Psoas muscle (tissue), 8 donors: Measurements from ENCODE around the gene GAREM2. TPM values are rescaled to one million over a fixed set of nuclear protein-coding genes. Genes with fewer than 3 reads are reported as not detected.

Experiments
- ATAC-seq, 4 donors: fragments of 200-7000 bp; cut with Tn5 transposase; one replicate each; pipeline ENCODE4 v1.9.1; 2020; ENCODE audit warnings: moderate library complexity in 3 of 4, mild to moderate bottlenecking in 2 of 4
- DNase-seq, 2 donors: peaks; one replicate each; pipeline ENCODE4 v3.0.0-alpha.2; 2020
- H3K27ac ChIP-seq: fragments of 200-600 bp; one replicate; pipeline ENCODE4 v1.8.0; 2022
- H3K27me3 ChIP-seq, 3 donors: fragments of 200-600 bp in 1 of 3; one replicate each; pipeline versions ENCODE4 v1.6.1 to v1.8.0; 2013 to 2022; ENCODE audit warnings: low read length in 2 of 3, mild to moderate bottlenecking in 2 of 3, moderate library complexity in 1 of 3; ENCODE audit not compliant: insufficient read depth in 3 of 3
- H3K36me3 ChIP-seq, 2 donors: fragments of 200-600 bp in 1 of 2; one replicate each; pipeline versions ENCODE4 v1.6.1 to v1.8.0; 2013 to 2022; ENCODE audit warnings: low read depth in 1 of 2, mild to moderate bottlenecking in 1 of 2, moderate library complexity in 1 of 2; ENCODE audit not compliant: insufficient read depth in 1 of 2
- H3K4me1 ChIP-seq: fragments of 200-600 bp; one replicate; pipeline ENCODE4 v1.8.0; 2022
- H3K4me3 ChIP-seq: fragments of 200-600 bp; one replicate; pipeline ENCODE4 v1.8.0; 2022; ENCODE audit warnings: mild to moderate bottlenecking
- H3K9me3 ChIP-seq: fragments of 200-600 bp; one replicate; pipeline ENCODE4 v1.8.0; 2022
- WGBS, 3 donors: extraction: QIAGEN DNeasy Blood & Tissue Kit; methylation state at CpG; one replicate each; pipeline versions ENCODE4 v1.1.6 to v1.1.7; 2013; 5-methylcytosine and 5-hydroxymethylcytosine counted together
- intact Hi-C, 2 donors: fragments of 100-400 bp; cut with DNase I; formaldehyde crosslinking; loops; one replicate each; pipeline versions ENCODE4 v1.11.0 to v1.14.2; 2022
- polyA plus RNA-seq, 3 donors: library from polyadenylated mRNA; stranded (reverse); fragments of 200-250 nt; gene quantifications; one replicate each; pipeline ENCODE4 v1.2.3, GENCODE V29; 2013
- total RNA-seq, 4 donors: library from RNA; stranded (reverse); fragmentation: NEBNext Ultra II Directional in 2 of 4; extraction: Animal tissue kit (Norgen Biotek cat#: 25700) in 2 of 4; gene quantifications; one replicate each; pipeline versions ENCODE4 v1.2.1 to v1.2.4, GENCODE V29; 2021 to 2023
- TF ChIP-seq, protein P1 (sequence below): fragments of 200-600 bp; IDR thresholded peaks from one replicate; pipeline ENCODE4 v1.8.0; 2022; ENCODE audit warnings: antibody characterized with exemption
- donor health status: healthy with polysubstance abuse.
- donor health status: DM: no; HTN: no; CAD: no; lungs with moderate emphysema.
- donor health status: Bipolar disorder and iron deficiency.
- donor health status: healthy.
- donor health status: DM: yes; HTN: yes; CAD: no.
- donor health status: DM: no; HTN: no; CAD: no.
- donor health status: DM: no; HTN: no; CAD: no.
- donor health status: DM: yes; HTN: yes; CAD: no.

GAREM2 gene
- total and polyA plus RNA-seq, 7 donors, result 0.39 to 5.5 (median 1.4) TPM

DNA sequence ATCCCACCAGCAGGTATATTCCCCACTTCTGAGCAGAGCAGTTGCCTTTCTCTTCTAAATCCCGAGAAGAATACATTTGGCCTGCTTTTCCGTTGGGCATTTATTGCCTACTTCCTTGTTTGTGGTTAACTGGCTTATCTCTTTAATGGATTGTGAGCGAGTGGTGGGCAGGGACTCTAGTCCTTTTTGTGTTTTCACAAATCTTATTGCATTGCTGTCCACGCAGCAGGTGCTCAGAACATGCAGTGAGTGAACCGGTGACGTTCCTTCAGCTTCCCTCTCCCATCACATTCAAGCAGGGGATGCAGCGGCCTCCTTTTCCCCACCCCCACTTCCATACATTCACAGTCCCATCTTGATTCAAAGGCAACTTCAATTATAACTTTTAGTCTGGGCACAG is 28.9 kb upstream of the GAREM2 start:
- intact Hi-C loops, result loop anchor here (2.0 kb wide), 2 partner anchors 151 to 193 kb away; no protein-coding TSS in a partner anchor
- TF ChIP-seq, protein P1, sequence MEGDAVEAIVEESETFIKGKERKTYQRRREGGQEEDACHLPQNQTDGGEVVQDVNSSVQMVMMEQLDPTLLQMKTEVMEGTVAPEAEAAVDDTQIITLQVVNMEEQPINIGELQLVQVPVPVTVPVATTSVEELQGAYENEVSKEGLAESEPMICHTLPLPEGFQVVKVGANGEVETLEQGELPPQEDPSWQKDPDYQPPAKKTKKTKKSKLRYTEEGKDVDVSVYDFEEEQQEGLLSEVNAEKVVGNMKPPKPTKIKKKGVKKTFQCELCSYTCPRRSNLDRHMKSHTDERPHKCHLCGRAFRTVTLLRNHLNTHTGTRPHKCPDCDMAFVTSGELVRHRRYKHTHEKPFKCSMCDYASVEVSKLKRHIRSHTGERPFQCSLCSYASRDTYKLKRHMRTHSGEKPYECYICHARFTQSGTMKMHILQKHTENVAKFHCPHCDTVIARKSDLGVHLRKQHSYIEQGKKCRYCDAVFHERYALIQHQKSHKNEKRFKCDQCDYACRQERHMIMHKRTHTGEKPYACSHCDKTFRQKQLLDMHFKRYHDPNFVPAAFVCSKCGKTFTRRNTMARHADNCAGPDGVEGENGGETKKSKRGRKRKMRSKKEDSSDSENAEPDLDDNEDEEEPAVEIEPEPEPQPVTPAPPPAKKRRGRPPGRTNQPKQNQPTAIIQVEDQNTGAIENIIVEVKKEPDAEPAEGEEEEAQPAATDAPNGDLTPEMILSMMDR, result no peak
- WGBS, 3 donors, result 63 to 81% (median 69%) methylated on average over 7 of the region's 7 CpGs
- Histone ChIP-seq H3K27ac (no peak overlapping the region), H3K4me1 (no peaks in the 10 kb centered on the region), H3K4me3 (no peak overlapping the region), H3K36me3 (no peaks in the 10 kb centered on the region), H3K9me3 (no peaks in the 10 kb centered on the region), H3K27me3 (no peaks in the 10 kb centered on the region)
- no peak for ATAC-seq
- no peak for DNase-seq

DNA sequence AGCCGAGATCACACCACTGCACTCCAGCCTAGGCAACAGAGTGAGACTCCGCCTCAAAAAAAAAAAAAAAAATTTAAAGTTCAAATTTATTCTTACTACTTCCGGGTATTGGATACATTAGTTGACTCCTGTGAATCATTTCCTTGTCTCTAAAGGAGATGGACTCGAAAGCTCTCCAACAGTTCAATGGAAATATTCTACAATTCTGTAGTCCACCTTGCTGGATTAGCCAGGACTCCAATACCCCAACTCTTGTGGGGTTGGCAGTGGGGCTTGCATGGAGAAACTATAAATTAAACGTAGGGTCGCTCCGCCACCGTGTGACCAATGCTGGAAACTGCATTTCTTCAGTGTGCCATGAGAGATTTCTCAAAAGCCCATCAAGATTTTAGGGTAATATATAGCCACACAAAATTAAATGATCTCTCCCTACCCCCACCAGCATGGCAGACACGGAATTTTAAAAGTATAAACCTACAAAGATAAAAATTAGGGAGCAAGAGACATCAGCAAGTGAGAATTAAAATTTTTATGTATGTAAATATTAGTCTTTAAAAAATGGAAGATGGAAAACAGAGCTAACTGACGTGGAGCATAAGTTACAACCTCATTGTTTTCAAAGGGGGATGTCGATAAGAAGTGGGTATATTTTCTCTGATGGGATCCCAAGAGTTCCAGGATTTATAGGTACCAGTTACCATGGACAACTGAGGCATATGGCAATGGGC is 27.8 kb upstream of the GAREM2 start:
- peak; percentile 59 to 66 for DNase-seq
- Histone ChIP-seq H3K9me3 (no peaks in the 10 kb centered on the region), H3K27me3 (no peaks in the 10 kb centered on the region), H3K27ac (no peak overlapping the region), H3K4me3 (no peak overlapping the region), H3K36me3 (no peaks in the 10 kb centered on the region), H3K4me1 (no peaks in the 10 kb centered on the region)
- intact Hi-C loops, result loop anchor here (1.0 to 5.0 kb wide), 5 partner anchors 58 to 293 kb away; no protein-coding TSS in a partner anchor
- peak; percentile 78 to 83 (median 82) for ATAC-seq
- TF ChIP-seq, protein P1, result peak; percentile 88
- WGBS, 3 donors, result 25 to 29% (median 26%) methylated on average over 11 of the region's 11 CpGs

DNA sequence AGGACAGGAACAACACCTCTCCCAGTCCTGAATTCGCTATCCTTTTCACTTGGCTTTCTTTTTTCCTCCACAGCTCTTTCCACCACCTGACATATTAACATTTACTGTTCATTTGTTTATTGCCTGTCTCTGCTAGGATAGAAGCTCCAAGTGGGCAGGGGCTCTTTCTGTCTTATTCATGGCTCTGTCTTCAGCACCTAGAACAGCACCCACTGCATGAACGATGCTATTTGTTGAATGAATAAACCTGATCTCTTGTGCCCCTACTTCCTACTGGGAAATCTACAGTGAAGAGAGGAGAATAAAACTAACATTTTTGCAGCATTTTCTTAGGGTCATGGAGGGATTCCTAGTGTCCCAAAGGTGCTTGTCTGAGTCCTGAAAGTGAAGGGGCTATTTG is 24.4 kb upstream of the GAREM2 start:
- DNase-seq, result no peak
- intact Hi-C loops, result loop anchor here in 1 of 2 donors (5.0 kb wide), 1 partner anchor 61 kb away; no protein-coding TSS in a partner anchor
- H3K27ac ChIP-seq, result no peak overlapping the region
- WGBS, 3 donors, result 35 to 44% (median 40%) methylated on average over 2 of the region's 2 CpGs
- H3K4me3 ChIP-seq, result no peak overlapping the region
- H3K36me3 ChIP-seq, result no peaks in the 10 kb centered on the region
- TF ChIP-seq, protein P1, result no peak
- H3K4me1 ChIP-seq, result no peaks in the 10 kb centered on the region
- no peak for ATAC-seq
- H3K27me3 ChIP-seq, result no peaks in the 10 kb centered on the region
- H3K9me3 ChIP-seq, result no peaks in the 10 kb centered on the region

DNA sequence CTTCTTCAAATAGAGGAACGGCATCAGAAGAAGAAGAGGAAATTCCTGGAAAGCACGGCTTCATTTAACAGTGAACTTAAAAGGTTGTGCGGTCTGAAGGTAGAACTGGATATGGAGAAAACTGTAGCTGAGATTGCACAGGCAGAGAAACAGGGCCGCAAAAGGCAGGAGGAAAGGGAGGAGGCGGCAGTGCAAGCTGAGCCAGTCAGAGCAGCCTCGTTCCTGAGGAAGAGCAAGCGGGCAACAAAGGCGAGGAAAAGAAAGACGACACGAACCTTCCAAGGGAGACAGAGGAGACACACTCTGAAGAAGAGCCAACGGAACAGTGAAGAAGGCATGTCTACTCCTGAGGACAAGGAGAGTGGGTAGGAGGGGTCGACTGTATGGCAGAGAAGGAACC is 22.6 kb upstream of the GAREM2 start:
- no peak for ATAC-seq
- 83 to 85% (median 84%) methylated on average over 12 of the region's 12 CpGs for WGBS, 3 donors
- H3K9me3 ChIP-seq, result peaks cover 8% of the 10 kb centered on the region

More for the DNA sequence above, 22.6 kb upstream of the GAREM2 start:
- TF ChIP-seq, protein P1, result no peak
- Histone ChIP-seq H3K4me3 (no peak overlapping the region), H3K4me1 (no peaks in the 10 kb centered on the region), H3K36me3 (no peaks in the 10 kb centered on the region), H3K27me3 (no peaks in the 10 kb centered on the region), H3K27ac (no peak overlapping the region)
- DNase-seq, result no peak
- intact Hi-C loops, result no loop called here
